ENCODE results near the gene SNAP23. TPM values are rescaled to one million over a fixed set of nuclear protein-coding genes. Genes with fewer than 3 reads are reported as not detected.

Gene SNAP23
- total and polyA plus RNA-seq, 2 of the 8 experiments (the other 6 are each of a cell fraction or from before 2014, with no cell fraction given), result 58.0 to 72.8 TPM

- TF ChIP-seq, protein P1, sequence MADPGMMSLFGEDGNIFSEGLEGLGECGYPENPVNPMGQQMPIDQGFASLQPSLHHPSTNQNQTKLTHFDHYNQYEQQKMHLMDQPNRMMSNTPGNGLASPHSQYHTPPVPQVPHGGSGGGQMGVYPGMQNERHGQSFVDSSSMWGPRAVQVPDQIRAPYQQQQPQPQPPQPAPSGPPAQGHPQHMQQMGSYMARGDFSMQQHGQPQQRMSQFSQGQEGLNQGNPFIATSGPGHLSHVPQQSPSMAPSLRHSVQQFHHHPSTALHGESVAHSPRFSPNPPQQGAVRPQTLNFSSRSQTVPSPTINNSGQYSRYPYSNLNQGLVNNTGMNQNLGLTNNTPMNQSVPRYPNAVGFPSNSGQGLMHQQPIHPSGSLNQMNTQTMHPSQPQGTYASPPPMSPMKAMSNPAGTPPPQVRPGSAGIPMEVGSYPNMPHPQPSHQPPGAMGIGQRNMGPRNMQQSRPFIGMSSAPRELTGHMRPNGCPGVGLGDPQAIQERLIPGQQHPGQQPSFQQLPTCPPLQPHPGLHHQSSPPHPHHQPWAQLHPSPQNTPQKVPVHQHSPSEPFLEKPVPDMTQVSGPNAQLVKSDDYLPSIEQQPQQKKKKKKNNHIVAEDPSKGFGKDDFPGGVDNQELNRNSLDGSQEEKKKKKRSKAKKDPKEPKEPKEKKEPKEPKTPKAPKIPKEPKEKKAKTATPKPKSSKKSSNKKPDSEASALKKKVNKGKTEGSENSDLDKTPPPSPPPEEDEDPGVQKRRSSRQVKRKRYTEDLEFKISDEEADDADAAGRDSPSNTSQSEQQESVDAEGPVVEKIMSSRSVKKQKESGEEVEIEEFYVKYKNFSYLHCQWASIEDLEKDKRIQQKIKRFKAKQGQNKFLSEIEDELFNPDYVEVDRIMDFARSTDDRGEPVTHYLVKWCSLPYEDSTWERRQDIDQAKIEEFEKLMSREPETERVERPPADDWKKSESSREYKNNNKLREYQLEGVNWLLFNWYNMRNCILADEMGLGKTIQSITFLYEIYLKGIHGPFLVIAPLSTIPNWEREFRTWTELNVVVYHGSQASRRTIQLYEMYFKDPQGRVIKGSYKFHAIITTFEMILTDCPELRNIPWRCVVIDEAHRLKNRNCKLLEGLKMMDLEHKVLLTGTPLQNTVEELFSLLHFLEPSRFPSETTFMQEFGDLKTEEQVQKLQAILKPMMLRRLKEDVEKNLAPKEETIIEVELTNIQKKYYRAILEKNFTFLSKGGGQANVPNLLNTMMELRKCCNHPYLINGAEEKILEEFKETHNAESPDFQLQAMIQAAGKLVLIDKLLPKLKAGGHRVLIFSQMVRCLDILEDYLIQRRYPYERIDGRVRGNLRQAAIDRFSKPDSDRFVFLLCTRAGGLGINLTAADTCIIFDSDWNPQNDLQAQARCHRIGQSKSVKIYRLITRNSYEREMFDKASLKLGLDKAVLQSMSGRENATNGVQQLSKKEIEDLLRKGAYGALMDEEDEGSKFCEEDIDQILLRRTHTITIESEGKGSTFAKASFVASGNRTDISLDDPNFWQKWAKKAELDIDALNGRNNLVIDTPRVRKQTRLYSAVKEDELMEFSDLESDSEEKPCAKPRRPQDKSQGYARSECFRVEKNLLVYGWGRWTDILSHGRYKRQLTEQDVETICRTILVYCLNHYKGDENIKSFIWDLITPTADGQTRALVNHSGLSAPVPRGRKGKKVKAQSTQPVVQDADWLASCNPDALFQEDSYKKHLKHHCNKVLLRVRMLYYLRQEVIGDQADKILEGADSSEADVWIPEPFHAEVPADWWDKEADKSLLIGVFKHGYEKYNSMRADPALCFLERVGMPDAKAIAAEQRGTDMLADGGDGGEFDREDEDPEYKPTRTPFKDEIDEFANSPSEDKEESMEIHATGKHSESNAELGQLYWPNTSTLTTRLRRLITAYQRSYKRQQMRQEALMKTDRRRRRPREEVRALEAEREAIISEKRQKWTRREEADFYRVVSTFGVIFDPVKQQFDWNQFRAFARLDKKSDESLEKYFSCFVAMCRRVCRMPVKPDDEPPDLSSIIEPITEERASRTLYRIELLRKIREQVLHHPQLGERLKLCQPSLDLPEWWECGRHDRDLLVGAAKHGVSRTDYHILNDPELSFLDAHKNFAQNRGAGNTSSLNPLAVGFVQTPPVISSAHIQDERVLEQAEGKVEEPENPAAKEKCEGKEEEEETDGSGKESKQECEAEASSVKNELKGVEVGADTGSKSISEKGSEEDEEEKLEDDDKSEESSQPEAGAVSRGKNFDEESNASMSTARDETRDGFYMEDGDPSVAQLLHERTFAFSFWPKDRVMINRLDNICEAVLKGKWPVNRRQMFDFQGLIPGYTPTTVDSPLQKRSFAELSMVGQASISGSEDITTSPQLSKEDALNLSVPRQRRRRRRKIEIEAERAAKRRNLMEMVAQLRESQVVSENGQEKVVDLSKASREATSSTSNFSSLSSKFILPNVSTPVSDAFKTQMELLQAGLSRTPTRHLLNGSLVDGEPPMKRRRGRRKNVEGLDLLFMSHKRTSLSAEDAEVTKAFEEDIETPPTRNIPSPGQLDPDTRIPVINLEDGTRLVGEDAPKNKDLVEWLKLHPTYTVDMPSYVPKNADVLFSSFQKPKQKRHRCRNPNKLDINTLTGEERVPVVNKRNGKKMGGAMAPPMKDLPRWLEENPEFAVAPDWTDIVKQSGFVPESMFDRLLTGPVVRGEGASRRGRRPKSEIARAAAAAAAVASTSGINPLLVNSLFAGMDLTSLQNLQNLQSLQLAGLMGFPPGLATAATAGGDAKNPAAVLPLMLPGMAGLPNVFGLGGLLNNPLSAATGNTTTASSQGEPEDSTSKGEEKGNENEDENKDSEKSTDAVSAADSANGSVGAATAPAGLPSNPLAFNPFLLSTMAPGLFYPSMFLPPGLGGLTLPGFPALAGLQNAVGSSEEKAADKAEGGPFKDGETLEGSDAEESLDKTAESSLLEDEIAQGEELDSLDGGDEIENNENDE (IDR thresholded peaks at IDR 0.05; ENCODE audit: insufficient replicate concordance, low read length), result no peak
- no peak for TF ChIP-seq NRF1 (IDR thresholded peaks at IDR 0.05; ENCODE audit: low read depth, low read length)
- TF ChIP-seq, protein P2, sequence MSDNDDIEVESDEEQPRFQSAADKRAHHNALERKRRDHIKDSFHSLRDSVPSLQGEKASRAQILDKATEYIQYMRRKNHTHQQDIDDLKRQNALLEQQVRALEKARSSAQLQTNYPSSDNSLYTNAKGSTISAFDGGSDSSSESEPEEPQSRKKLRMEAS (IDR thresholded peaks at IDR 0.05), result peak; percentile 52
- TF ChIP-seq CBX5 (IDR thresholded peaks at IDR 0.05; ENCODE audit: low read depth, low read length), result no peak
- no peak for TF ChIP-seq RNF2 (IDR thresholded peaks at IDR 0.05; ENCODE audit: borderline replicate concordance, low read depth, low read length, missing control alignments, poor library complexity, severe bottlenecking)
- peak; percentile 90 for TF ChIP-seq KDM5A (IDR thresholded peaks at IDR 0.05; ENCODE audit: low read length)
- peak; percentile 91 for TF ChIP-seq POLR2AphosphoS5 (IDR thresholded peaks at IDR 0.05; ENCODE audit: low read depth, low read length)
- TF ChIP-seq CEBPB (IDR thresholded peaks at IDR 0.05; ENCODE audit: low read depth, low read length), result no peak
- TF ChIP-seq CTBP2 (IDR thresholded peaks at IDR 0.05; ENCODE audit: borderline replicate concordance, insufficient read depth, insufficient read length, low read length), result no peak
- no peak for TF ChIP-seq SIRT6 (IDR thresholded peaks at IDR 0.05; ENCODE audit: low read length)
Measured at GRCh38 chr15:42548249-42549031, 53.0 kb downstream of the SNAP23 start, which contains the start of the genes HAUS2 and LRRC57 (continued).

Data from H1 (cell line).